ENCODE data around the gene PIK3R2.

The PIK3R2 gene

GRCh38 chr19:18126097-18126496 is 26.9 kb upstream of the PIK3R2 start:
- DNase-seq, result no peak

DNA sequence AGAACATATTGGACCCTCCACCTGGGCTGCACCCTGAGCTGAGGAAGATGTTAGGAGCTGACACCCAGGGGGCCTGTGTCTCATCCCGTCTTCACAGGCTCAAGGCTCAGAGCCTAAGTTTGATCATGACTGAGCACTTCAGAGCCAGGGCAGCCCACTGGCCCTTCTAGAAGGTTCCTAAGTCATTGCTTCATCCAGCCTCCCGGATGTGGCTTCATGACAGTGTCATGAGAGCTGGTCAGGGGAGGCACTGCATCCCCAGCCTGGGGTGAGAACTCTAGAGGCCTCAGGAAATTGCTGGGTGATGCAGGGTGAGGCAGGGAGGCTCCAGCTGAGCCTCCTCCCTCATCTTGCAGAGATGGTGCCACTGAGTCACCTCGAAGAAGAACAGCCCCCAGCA is 24.9 kb upstream of the PIK3R2 start:
- DNase-seq, result no peak

GRCh38 chr19:18128805-18129204 is 24.2 kb upstream of the PIK3R2 start:
- DNase-seq, result no peak

GRCh38 chr19:18130523-18131242 is 22.3 kb upstream of the PIK3R2 start:
- DNase-seq, result no peak

GRCh38 chr19:18131841-18132596 is 20.9 kb upstream of the PIK3R2 start:
- DNase-seq, result no peak

- no peak for DNase-seq
Observed at GRCh38 chr19:18135712-18136584, 17.0 kb upstream of the PIK3R2 start.

DNA sequence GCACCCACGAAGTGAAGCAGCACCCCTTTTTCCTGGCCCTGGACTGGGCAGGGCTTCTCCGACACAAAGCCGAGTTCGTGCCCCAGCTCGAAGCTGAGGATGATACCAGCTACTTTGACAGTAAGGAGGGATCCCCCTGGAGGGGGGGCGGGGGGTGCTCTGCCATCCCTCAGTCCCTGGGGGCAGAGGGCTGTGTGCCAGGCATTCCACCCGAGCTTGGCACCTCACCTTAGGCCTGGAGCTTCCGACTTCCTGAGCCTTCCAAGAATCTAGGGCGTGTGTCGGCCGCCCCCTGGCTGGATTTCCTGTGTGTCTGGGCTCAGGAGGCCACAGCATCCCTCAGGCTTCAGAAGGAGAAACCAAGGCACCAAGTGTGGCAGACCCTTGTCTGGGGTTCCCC is 15.7 kb upstream of the PIK3R2 start:
- DNase-seq, result no peak

DNA sequence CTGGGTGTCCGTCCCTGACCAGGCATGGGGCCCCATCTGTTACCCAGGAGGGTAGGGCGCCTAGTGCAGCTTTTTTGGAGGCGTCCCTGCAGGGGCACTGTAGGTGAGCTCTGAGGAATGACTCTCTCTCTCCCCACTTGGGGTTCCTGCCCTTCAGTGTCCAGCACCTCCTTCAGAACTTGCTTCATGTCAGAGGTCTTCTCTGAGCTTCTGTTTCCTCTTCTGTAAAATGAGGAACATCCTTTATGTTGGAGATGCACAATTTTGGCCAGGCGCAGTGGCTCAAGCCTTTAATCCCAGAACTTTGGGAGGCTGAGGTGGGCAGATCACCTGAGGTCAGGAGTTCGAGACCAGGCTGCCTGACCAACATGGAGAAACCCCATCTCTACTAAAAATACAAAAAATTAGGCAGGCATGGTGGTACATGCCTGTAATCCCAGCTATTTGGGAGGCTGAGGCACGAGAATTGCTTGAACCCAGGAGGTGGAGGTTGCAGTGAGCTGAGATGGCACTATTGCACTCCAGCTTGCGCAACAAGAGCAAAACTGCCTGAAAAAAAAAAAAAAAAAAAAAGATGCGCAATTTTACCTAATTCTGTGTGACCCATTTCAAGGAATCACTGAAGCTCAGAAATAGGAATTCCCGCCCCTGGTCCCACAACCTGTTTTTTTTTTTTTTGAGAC is 15.2 kb upstream of the PIK3R2 start:
- DNase-seq, result no peak

DNA sequence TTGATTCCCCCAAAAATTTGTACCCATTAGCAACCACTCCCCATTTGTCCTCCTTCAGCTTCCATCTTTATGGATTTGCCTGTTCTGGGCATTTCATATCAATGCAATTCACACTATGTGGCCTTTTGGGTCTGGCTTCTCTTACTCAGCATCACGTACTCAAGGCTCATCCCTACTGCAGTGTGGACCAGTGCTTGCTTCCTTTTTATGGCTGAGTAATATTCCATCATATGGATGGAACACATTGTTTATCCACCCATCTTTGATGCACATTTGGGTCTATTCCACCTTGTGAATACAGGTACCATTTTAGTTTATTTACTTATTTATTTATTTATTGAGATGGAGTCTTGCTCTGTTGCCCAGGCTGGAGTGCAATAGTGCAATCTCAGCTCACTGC is 12.5 kb upstream of the PIK3R2 start:
- no peak for DNase-seq

- no peak for DNase-seq
Observed at GRCh38 chr19:18141031-18141430, 11.9 kb upstream of the PIK3R2 start.

GRCh38 chr19:18143902-18144301 is 9.1 kb upstream of the PIK3R2 start:
- DNase-seq, result no peak

GRCh38 chr19:18144361-18144760 is 8.6 kb upstream of the PIK3R2 start:
- no peak for DNase-seq

- no peak for DNase-seq
Observed at GRCh38 chr19:18144906-18145305, 8.1 kb upstream of the PIK3R2 start.

GRCh38 chr19:18145391-18145999 is 7.5 kb upstream of the PIK3R2 start:
- DNase-seq, result no peak

DNA sequence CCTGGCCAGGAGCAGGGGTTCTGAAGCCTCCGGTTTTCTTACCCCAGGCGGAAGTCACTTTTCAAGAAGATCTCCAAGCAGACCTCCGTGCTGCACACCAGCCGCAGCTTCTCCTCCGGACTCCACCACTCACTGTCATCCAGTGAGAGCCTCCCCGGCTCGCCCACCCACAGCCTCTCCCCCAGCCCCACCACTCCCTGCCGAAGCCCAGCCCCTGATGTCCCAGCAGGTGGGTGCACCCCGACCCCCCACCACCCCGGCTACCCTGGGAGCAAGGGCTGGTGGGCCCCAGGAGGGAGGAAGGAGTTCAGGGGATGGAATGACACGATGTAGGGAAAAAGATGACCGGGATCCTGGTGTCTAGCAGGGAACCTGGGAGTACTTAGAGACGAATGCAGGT is 5.6 kb upstream of the PIK3R2 start:
- DNase-seq, result no peak

DNA sequence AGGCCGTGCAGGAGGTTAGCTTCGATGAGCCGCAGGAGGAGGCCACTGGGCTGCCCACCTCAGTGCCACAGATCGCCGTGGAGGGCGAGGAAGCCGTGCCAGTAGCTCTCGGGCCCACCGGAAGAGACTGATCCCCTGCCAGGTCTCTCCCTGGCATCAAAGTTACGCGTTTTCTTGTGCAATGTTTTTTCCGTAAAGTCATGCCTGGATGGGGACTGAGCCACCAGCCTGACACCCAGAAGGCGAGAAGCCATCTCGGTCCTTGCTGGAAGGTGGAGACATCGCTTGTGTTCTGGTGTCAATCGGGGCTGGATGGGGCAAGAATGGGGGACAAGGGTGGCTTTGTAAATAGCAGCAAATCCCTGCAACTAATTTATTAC is 3.4 kb upstream of the PIK3R2 start:
- no peak for DNase-seq

DNA sequence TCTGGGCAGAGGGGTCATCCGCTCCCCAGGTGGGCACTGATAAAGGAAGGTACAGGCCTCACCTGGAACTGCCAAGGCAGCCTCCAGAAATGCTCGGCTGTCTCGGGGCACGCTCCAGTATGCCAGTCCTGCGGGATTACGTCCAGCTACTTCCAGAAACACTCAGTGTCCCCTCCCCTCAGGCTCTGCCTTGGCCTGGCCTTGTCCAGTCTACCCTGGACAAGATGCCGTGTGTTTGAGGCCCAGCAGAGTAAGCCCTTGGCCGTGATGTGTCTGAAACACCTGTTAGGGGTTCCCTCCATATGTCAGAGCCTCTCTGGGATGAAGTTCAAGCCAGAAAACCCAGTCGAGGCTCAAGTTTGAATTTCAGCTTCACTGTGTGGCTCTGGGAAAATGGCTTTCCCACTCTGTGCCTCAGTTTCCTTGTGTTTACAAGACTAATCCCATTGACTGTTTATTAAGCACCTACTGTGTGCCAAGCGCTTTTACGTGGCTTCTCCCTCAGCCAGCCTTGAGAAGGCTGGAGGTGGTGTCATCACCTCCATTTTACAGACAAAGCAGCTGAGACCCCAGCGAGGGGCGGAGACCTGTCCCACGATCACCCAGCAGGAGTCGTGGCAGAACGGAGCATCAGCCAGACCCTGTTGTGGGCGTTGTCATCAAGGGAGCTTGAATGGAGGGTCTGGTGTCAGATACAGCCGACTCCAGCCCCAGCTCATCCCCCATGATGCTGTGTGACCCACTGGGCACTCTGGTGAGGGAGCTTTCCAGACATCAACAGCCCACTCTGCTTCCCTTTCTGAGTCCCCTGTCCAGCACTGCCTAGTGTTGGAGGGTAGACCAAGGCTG is 2.0 kb upstream of the PIK3R2 start:
- no peak for DNase-seq

- DNase-seq, result peak; percentile 91
Observed at GRCh38 chr19:18152442-18152816, 534 bp upstream of the PIK3R2 start.

DNA sequence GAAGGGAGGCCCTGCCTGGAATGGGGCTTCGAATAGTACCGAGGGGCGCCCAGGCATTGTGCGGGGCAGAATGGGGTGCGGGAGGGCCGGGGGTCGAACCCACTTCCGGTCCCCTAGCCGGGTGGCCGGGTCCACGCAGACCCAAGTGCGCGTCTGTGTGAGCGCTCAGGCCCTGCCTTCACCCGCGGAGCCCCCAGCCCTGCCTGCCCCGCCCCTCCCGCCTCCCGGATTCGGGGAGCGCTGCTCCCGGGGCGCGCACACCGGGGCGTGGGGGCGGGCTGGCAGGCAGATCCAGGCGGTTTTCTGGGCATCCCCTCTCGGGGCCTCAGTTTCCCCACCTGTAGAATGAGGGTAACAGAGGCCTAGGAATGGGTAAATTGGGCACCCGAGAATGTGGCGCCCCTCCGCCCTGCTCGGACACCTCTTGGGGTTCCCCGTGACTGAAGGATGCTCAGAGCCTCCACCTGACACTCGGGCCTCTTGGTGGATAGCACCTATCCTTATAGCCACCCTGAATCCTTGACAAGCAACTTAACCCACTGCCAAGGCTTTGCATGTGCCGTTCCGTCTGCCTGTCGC is 682 bp downstream of the PIK3R2 start:
- no peak for DNase-seq

DNA sequence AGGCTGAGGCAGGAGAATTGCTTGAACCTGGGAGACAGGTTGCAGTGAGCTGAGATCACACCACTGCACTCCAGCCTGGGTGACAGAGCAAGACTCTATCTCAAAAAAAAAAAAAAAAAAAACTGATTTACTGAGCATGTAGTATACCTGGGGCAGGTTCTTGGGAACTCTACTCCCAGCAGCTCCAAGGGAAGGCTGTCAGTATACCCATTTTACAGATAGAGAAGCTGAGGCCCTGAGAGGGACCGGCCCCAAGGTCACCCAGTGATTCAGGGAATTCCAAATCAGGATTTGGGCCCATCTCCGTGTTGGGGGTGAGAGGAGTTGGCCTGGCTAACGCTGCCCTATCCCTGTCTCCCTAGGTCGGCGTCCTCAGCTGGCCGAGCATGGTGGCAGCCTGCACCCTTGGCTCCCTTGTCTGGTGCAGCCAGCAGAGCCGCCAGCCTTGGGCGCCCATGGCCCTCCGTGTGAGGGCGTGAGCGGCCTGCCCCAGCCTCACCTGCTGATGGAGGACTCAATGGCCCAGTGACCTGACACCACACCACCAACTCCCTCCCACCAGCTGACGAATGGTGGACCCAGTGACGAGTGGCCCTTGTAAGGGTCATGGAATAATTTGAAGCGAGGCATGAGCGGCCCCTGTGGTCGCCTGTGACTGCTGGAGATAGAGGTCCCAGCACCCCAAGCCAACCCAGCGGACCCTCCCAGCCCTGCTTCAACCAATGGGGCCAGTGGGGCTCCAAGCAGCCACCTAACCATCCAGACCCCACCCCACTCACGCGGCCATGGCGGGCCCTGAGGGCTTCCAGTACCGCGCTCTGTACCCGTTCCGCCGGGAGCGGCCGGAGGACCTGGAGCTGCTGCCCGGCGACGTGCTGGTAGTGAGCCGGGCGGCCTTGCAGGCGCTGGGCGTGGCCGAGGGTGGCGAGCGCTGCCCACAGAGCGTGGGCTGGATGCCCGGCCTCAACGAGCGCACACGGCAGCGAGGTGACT is 2.4 kb downstream of the PIK3R2 start:
- DNase-seq, result no peak
